ENCODE results near the gene NDUFS7. TPM values are rescaled to one million over a fixed set of nuclear protein-coding genes. Genes with fewer than 3 reads are reported as not detected.

Gene NDUFS7
- total RNA-seq, 4 donors from 2014 or later: 108 to 217 (median 128) TPM

DNA sequence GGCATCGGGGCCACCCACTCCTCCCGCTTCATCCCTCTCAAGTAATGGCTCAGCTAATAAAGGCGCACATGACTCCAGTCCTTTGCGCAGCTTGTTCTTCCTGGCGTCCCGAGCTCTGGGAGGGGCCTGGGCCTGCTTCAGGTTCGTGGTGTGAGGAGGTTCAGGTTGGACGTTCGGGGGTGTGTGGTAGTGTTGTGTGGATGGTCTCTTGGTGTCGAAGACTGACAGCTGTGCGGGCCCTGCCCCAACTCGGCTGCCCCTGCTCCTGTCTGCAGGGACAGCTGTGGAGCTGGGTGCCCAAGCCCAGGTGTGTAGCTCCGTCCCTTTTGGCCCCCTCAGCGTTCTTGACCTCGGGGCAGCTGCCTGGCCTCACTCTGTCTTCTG is 56.7 kb downstream of the NDUFS7 start:
- TF ChIP-seq POLR2A (IDR thresholded peaks at IDR 0.05) (no peak), CTCF (IDR thresholded peaks at IDR 0.05) (no peak)
- intact Hi-C loops (cut with DNase I; ENCODE audit: low total_unique reads): no loop called here
- no peak overlapping the region for H3K4me3 ChIP-seq (ENCODE audit: low read depth, poor library complexity, severe bottlenecking)
- WGBS, 2 donors: 78 to 84% methylated on average over 14 to 15 of the region's 15 CpGs
- DNase-seq (ENCODE audit: low spot score in 2 of 2): no peak

DNA sequence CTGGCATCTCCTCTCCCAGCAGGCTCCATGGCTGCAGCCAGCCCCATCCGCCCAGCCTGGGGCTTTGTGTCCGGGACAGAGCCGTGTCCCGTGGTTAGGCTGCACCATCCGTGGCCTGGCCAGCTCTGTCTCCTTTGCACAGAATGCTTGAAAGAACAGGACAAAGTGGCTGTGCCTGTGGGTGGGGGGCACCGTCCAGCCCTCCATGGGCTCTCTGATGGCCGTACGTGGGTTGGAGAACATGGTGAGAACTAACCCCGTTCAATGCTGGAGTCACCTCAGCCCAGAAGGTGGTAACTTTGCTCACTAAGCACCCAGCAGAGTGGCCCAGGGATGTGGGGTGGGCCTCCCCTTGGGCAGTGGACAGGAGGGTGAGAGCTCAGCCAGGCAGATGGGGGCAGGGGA is 57.3 kb downstream of the NDUFS7 start:
- TF ChIP-seq CTCF (IDR thresholded peaks at IDR 0.05): no peak
- no peak for TF ChIP-seq POLR2A (IDR thresholded peaks at IDR 0.05)
- WGBS, 2 donors: 83 to 92% methylated on average over 9 of the region's 9 CpGs
- intact Hi-C loops (cut with DNase I; ENCODE audit: low total_unique reads): no loop called here
- DNase-seq (ENCODE audit: low spot score in 2 of 2): no peak
- H3K4me3 ChIP-seq (ENCODE audit: low read depth, poor library complexity, severe bottlenecking): no peak overlapping the region

DNA sequence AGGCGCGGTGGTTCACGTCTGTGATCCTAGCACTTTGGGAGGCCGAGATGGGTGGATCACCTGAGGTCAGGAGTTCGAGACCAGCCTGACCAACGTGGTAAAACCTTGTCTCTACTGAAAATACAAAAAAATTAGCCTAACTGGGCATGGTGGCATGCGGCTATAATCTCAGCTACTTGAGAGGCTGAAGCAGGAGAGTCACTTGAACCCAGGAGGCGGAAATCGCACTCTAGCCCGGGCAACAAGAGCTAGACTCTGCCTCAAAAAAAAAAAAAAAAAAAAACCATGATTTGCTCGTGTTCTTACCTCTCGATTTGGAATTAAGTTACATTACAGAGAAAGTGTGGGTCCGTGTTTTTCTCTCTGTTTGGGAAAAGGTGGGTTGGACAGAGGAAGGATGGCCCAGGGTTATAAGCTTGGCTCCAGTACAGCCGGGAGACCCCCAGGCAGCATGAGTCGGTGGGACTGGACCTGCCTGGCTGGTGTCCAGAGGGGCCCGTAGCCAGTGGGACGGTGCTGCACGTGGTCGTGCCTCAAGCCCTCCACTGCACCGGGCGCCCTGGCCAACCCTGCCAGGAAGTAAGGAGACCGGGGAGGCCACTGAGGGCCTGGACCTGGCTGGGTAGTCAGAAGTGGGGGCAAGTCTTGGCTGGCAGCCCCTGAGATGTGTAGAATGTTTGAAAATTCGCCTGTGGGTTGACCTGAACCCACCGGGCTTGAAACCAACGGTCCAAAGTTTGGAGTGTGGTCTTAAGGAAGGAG is 58.2 kb downstream of the NDUFS7 start:
- intact Hi-C loops (cut with DNase I; ENCODE audit: low total_unique reads): no loop called here
- DNase-seq (ENCODE audit: low spot score in 2 of 2): no peak
- 85 to 88% methylated on average over 24 to 25 of the region's 25 CpGs for WGBS, 2 donors
- TF ChIP-seq CTCF (IDR thresholded peaks at IDR 0.05) (no peak), POLR2A (IDR thresholded peaks at IDR 0.05) (no peak)
- H3K4me3 ChIP-seq (ENCODE audit: low read depth, poor library complexity, severe bottlenecking): no peak overlapping the region

Other genes with a start within 250 kb of the NDUFS7 start
- gene SBNO2, start 209.6 kb upstream of the NDUFS7 start, total RNA-seq: 10 to 100 TPM; 54.8 to 68.6 (median 60.3) TPM
- gene STK11, start 178.1 kb upstream of the NDUFS7 start, total RNA-seq: 100 to 1,000 TPM in 1 of 4 donors, 10 to 100 TPM in 3; 74.0 to 106 (median 78.4) TPM
- gene CBARP, start 145.9 kb upstream of the NDUFS7 start, total RNA-seq: 10 to 100 TPM in 3 of 4 donors, 1 to 10 TPM in 1; 8.1 to 16.7 (median 13.6) TPM
- gene ATP5F1D, start 142.2 kb upstream of the NDUFS7 start, total RNA-seq: 100 to 1,000 TPM; 121 to 198 (median 146) TPM
- gene MIDN, start 135.3 kb upstream of the NDUFS7 start, total RNA-seq: 100 to 1,000 TPM in 1 of 4 donors, 10 to 100 TPM in 3; 59.7 to 119 (median 78.7) TPM
- gene CIRBP, start 114.6 kb upstream of the NDUFS7 start, total RNA-seq: 100 to 1,000 TPM; 496 to 546 (median 545) TPM
- gene FAM174C, start 108.4 kb upstream of the NDUFS7 start, total RNA-seq: 10 to 100 TPM; 66.3 to 74.1 (median 68.8) TPM
- gene EFNA2, start 98.0 kb upstream of the NDUFS7 start, total RNA-seq: not detected
- gene GAMT, start 17.6 kb downstream of the NDUFS7 start, total RNA-seq: 10 to 100 TPM; 33.8 to 72.0 (median 46.0) TPM
- 10 to 100 TPM; 28.6 to 60.5 (median 48.2) TPM for gene DAZAP1, start 23.7 kb downstream of the NDUFS7 start, total RNA-seq
- 1,000 to 10,000 TPM; 2,226 to 7,190 (median 4,396) TPM for gene RPS15, start 54.5 kb downstream of the NDUFS7 start, total RNA-seq
- 1 to 10 TPM in 1 of 4 donors, under 1 TPM in 2, not detected in 1; 0.11 to 1.1 (median 0.23) TPM for gene APC2, start 66.2 kb downstream of the NDUFS7 start, total RNA-seq
- gene C19orf25, start 95.3 kb downstream of the NDUFS7 start, total RNA-seq: 10 to 100 TPM; 34.3 to 49.6 (median 45.7) TPM
- 1 to 10 TPM; 1.2 to 6.5 (median 2.9) TPM for gene PCSK4, start 106.4 kb downstream of the NDUFS7 start, total RNA-seq
- 1 to 10 TPM; 6.3 to 8.8 (median 6.6) TPM for gene REEP6, start 107.3 kb downstream of the NDUFS7 start, total RNA-seq
- gene ADAMTSL5, start 129.1 kb downstream of the NDUFS7 start, total RNA-seq: 1 to 10 TPM in 3 of 4 donors, under 1 TPM in 1; 0.46 to 7.0 (median 4.6) TPM
- gene PLK5, start 140.2 kb downstream of the NDUFS7 start, total RNA-seq: under 1 TPM in 2 of 4 donors, not detected in 2; 0.23 to 0.84 TPM
- gene MEX3D, start 184.4 kb downstream of the NDUFS7 start, total RNA-seq: 10 to 100 TPM; 37.3 to 44.1 (median 42.2) TPM
- 10 to 100 TPM; 51.7 to 85.7 (median 79.3) TPM for gene MBD3, start 209.0 kb downstream of the NDUFS7 start, total RNA-seq
- gene UQCR11, start 221.6 kb downstream of the NDUFS7 start, total RNA-seq: 10 to 100 TPM; 24.8 to 71.8 (median 46.1) TPM